ENCODE results near the gene OR5K2. TPM values are rescaled to one million over a fixed set of nuclear protein-coding genes. Genes with fewer than 3 reads are reported as not detected.

Gene OR5K2
- total RNA-seq, 1 donor from 2014 or later: not detected

GRCh38 chr3:98457543-98457942 is 39.9 kb upstream of the OR5K2 start:
- TF ChIP-seq CTCF (IDR thresholded peaks at IDR 0.05; ENCODE audit: unreplicated experiment): no peak
- peaks cover 4% of the 10 kb centered on the region for H3K9me3 Mint-ChIP-seq (ENCODE audit: low read depth)
- H3K27me3 Mint-ChIP-seq: no peaks in the 10 kb centered on the region
- DNase-seq (ENCODE audit: low spot score, unreplicated experiment): no peak
- no peak overlapping the region for H3K4me3 Mint-ChIP-seq (ENCODE audit: low read depth)
- no peak overlapping the region for H3K27ac Mint-ChIP-seq
- H3K36me3 Mint-ChIP-seq (ENCODE audit: insufficient read depth): no peaks in the 10 kb centered on the region
- H3K4me1 Mint-ChIP-seq (ENCODE audit: low read depth): no peaks in the 10 kb centered on the region

GRCh38 chr3:98460220-98460619 is 37.3 kb upstream of the OR5K2 start:
- no peak overlapping the region for H3K4me3 Mint-ChIP-seq (ENCODE audit: low read depth)
- H3K27ac Mint-ChIP-seq: no peak overlapping the region
- no peak for DNase-seq (ENCODE audit: low spot score, unreplicated experiment)
- H3K36me3 Mint-ChIP-seq (ENCODE audit: insufficient read depth): no peaks in the 10 kb centered on the region
- no peaks in the 10 kb centered on the region for H3K4me1 Mint-ChIP-seq (ENCODE audit: low read depth)
- peaks cover 4% of the 10 kb centered on the region for H3K9me3 Mint-ChIP-seq (ENCODE audit: low read depth)
- no peaks in the 10 kb centered on the region for H3K27me3 Mint-ChIP-seq
- no peak for TF ChIP-seq CTCF (IDR thresholded peaks at IDR 0.05; ENCODE audit: unreplicated experiment)

- Mint-ChIP-seq H3K4me3 (ENCODE audit: low read depth) (no peak within 1 kb of the TSS), H3K36me3 (ENCODE audit: insufficient read depth) (no peaks in the 10 kb centered on the region), H3K27me3 (no peaks in the 10 kb centered on the region)
These were observed 34.6 kb upstream of the OR5K2 start, which contains the start of gene OR5K1 for GRCh38 chr3:98462901-98463300. Gene OR5K1, plus strand, starts transcription at chr3:98463201. Its CDS starts 6,376 bp downstream, at chr3:98469577.

GRCh38 chr3:98482717-98483482 is 14.6 kb upstream of the OR5K2 start:
- H3K4me3 Mint-ChIP-seq (ENCODE audit: low read depth): no peak overlapping the region
- no peaks in the 10 kb centered on the region for H3K27me3 Mint-ChIP-seq
- no peak for TF ChIP-seq CTCF (IDR thresholded peaks at IDR 0.05; ENCODE audit: unreplicated experiment)
- no peaks in the 10 kb centered on the region for H3K4me1 Mint-ChIP-seq (ENCODE audit: low read depth)
- no peak for DNase-seq (ENCODE audit: low spot score, unreplicated experiment)
- peaks cover 28% of the 10 kb centered on the region for H3K9me3 Mint-ChIP-seq (ENCODE audit: low read depth)
- H3K27ac Mint-ChIP-seq: peak overlapping the region; percentile 49
- no peaks in the 10 kb centered on the region for H3K36me3 Mint-ChIP-seq (ENCODE audit: insufficient read depth)

More at GRCh38 chr3:98462901-98463300, 34.6 kb upstream of the OR5K2 start, which contains the start of gene OR5K1:
- H3K4me1 Mint-ChIP-seq (ENCODE audit: low read depth): no peaks in the 10 kb centered on the region
- H3K9me3 Mint-ChIP-seq (ENCODE audit: low read depth): peaks cover 4% of the 10 kb centered on the region
- TF ChIP-seq CTCF (IDR thresholded peaks at IDR 0.05; ENCODE audit: unreplicated experiment): no peak
- H3K27ac Mint-ChIP-seq: no peak within 1 kb of the TSS
- no peak for DNase-seq (ENCODE audit: low spot score, unreplicated experiment)

- no peak for TF ChIP-seq CTCF (IDR thresholded peaks at IDR 0.05; ENCODE audit: unreplicated experiment)
- Mint-ChIP-seq H3K4me1 (ENCODE audit: low read depth) (no peaks in the 10 kb centered on the region), H3K36me3 (ENCODE audit: insufficient read depth) (no peaks in the 10 kb centered on the region)
These were observed 13.9 kb upstream of the OR5K2 start for GRCh38 chr3:98483626-98484025.

More at GRCh38 chr3:98483626-98484025, 13.9 kb upstream of the OR5K2 start:
- Mint-ChIP-seq H3K27me3 (no peaks in the 10 kb centered on the region), H3K4me3 (ENCODE audit: low read depth) (no peak overlapping the region), H3K27ac (peak overlapping the region; percentile 49), H3K9me3 (ENCODE audit: low read depth) (peaks cover 35% of the 10 kb centered on the region)
- DNase-seq (ENCODE audit: low spot score, unreplicated experiment): no peak

Measured in progenitor cell of endocrine pancreas (in vitro differentiated cells).